ENCODE results near the gene ATF4.
"Not testable (repeated sequence)": the region's sequence is repeated elsewhere in the genome, so short reads cannot be mapped to it uniquely, and the experiment has no call there.

Gene ATF4

DNA sequence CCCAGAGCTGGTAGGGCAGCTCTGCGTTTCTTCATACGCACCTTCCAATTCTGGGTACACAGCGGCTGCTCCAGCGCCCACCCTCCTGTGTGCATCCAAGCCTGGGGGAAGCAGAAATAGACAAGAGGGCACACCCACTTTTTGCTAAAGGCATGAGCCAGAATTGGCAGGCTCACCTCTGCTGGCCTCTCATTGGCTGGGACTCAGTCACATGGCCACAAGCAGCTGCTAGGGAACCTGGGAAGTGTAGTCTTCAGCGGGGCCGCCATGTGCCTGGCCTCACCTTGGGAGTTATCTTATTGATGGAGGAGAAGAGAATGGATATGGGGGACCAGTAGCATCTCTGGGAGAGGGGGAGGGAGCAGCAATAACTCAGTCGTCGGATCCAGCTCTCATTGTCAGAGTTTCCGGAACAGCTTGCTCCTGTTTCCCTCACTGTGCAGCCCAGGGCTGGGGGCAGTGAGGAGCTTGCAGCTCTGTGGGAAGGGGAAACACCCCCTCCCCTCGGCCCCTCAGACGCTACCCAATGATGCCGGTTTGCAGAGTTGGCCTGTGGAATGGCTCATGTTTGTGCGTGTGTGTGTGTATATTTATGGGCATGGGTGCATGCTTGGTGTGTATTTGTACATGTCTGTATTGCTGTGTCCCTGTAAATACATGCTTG is 30.1 kb upstream of the ATF4 start:
- DNase-seq, result peak; percentile 81

DNA sequence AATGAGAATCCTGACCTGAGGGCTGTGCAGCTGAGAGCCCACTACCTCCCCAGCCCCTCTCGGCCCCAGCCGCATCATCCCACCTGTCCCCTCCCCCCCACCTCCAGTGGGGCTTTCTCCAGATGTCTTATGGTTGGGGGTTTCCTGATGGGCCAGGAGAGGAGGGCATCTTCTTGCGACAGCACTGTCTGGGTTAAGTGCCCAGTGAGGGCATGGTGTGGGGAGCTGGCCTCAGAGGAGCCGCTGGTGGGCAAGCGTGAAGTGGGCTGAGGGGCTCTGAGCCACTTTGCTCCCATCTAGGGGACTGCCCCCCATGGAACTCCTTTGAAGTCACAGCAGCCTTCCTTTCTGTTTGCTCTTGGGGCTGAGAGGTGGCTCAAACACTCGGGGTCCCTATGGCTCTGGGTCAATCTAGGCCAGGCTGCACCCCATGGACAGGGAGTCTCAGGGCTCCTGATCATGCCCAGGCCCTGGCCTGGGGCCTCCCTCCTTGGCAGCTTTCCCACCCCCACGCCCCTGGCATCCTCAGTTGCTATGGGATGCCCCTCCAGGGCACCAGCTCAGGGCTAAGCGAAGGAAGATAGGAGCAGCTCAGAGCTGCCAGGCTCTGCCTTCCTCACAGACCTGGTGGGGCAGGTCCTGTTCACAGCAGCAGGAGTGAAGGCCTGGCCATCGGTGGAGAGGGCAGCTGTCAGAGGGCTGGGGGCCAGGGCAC is 29.2 kb upstream of the ATF4 start:
- peak; percentile 23 for DNase-seq

DNA sequence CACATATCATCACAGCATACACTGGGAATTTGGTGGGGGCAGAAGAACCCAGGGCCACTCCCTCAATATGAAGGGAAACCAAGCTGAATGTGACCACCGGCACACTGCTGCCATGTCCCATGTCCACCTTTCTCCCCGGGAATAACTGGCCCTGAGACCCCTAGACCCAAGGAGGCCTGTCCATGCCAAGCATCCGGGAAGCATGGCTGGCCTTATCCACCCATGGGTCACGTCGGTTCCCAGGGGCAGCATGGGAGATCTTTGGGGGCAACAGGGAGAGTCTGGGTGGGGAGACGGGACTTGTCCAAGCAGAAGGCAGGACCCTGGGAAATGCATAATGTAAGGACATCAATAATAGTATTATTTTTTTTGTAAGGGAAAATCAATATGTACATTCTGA is 28.7 kb upstream of the ATF4 start:
- DNase-seq, result no peak

DNA sequence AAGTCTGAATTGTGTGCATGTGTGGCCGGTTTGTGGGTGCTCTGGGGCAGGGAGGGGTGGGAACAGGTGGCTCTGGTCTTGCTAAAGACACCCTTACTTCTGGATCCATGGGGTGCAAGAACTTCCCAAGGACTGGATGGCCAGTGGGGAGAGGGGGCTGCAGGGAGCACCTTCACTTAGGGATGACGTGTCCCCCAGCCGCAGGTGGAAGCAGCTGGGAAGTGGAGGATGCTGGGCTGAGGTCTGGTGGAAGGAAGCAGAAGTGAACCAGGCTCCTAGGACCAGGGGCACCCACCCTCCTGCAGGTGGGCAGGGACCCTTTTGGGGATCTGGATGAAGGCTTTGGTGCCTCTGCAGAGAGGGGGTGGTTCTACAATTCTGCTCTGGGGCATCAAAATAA is 28.2 kb upstream of the ATF4 start:
- DNase-seq, result no peak

DNA sequence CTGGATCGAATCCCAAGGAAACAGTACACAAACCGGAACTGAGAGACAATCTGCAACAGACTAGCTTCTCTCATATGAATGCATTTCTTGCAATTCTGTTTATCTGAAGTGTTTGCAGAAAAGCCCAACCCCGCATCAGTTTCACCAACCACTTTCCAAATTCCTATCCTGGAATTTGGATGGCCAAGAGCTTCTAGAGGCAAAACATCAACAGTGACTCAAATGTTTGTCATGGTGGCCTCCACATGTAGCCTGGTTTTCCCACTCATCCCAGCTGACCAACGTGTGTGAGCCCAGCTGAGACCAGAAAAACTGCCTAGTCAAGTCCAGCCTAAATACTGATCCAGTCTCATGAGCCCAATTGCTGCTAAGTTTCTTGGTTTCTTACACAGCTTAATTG is 26.6 kb upstream of the ATF4 start:
- no peak for DNase-seq

DNA sequence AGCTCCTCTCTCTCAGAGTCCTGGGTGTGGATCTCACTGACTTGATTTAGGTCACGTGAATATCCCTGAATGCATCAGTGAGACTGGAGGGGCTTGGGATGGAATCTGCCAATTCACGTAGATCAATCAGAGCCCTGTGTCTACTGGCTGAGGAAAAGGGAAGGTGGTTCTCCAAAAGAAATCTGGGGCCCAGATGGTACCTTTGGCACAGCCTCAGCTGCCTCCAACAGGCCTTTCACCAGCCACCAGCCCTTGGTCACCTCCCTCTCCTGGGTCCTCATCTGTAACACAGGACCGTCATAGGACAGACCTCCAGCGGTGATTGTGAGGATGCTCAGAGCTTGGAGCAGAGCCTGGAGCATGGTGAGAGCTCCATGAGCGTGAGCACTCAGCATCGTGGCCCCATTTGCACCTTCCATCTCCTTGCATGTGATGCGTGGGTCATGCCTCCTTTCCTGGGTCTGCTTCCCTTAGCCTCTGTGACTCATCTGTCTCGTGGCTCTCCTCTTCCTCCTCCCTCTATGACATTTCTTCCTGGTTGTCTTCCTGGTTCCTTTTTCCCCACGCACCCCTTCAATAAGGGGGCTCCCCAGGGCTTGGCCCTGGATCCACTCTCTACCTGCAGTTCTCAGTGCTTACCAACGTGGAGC is 25.8 kb upstream of the ATF4 start:
- DNase-seq, result no peak

DNA sequence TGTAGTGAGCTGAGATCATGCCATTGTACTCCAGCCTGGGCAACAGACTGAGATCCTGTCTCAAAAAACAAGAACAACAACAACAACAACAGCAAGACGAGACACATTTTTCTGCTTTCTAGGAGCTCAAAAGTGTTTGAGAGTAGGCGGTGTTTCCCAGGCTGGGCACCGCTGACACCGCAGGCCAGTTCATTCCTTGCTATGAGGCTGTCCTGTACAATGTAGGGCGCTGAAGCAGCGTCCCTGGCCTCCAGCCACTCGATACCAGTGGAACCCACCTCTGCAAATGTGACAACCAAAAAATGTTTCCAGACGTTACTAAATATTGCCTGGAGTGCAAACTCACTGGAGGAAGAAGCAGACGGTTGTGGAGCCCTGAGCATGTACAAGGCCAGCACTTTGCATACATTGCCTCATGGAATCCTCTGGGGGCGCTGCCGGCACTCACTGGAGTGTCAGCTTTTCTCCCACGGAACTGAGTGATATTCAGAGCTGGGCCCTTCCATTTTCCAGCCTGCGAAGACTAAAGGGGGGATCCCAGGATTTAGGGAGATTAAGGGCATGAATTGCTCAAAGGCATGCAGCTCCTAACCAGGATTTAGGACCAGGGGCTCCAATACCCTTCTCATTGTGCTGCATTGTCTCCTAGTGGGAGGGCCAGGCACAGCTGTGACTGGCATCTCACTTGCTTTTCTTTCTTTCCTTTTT is 24.1 kb upstream of the ATF4 start:
- peak; percentile 73 for DNase-seq

DNA sequence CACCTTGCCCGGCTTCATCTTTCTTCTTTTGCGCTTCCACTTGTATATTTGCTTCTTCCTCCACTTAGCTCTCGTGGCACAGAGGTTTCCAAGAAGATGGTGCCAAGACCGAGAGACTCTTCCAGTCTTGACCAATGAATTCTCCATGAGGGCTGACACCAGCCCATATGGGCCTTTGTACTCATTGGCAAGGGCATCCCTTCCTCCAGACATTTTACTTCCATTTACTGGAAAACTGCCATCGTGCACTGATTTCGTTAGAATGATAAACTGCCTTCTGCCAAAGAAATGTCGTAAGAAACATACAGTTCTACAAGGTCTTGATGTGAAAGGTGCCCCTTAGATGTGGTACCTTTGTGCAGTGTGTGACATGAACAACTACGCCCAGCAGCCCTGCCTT is 22.9 kb upstream of the ATF4 start:
- DNase-seq, result no peak

DNA sequence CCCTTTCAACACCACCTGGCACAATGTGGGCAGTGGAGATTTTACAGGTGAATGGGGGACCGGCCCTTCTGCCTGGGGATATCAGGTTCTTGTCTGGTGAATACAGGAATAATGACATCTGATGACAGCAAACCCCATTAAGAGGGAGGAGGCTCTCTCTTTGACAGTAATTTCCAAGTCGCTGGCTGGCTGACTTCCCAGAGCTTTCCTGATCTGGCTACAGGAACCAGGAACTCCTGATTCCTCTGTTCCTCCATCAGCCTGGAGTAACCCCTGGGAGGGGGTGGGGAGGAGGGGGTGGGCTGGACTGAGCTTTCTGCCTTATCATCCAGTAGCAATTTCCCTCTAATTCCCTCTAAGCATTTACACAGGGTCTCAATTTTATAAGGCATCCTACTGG is 22.0 kb upstream of the ATF4 start:
- no peak for DNase-seq

DNA sequence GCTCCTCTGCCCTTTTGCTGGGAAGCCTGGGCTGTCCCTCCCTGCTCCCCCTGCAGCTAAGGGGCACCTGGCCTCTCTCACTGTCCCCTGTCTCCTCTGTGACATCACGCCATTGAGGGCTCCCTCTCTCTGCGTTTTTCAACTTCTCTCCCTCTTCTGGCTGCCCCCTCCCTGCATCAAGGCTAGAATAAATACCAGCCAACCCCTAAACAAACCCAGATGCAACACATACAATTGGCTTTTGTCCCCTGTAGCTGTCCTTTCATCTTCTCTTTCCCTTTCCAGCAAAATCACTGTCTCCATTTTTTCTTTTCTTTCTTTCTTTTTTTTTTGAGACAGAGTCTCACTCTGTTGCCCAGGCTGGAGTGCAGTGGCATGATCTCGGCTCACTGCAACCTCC is 21.6 kb upstream of the ATF4 start:
- DNase-seq, result no peak

DNA sequence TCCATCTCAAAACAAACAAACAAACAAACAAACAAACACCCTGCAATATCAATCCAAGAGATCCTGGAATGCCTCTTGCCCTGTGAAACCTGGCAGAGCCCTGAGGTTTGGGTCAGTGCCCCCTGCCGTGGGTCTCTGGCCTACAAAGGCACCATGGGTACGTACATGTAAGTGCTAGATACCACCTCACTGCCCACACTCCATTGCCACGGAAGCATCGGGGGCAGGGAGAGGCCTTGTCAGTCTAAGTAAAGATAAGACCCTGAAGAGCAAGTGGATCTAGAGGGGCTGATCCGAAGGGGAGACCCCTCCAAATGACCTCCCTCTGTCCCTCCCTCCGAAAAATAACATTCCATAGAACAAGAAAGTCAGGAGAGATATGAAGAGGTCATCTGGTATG is 20.3 kb upstream of the ATF4 start:
- no peak for DNase-seq

DNA sequence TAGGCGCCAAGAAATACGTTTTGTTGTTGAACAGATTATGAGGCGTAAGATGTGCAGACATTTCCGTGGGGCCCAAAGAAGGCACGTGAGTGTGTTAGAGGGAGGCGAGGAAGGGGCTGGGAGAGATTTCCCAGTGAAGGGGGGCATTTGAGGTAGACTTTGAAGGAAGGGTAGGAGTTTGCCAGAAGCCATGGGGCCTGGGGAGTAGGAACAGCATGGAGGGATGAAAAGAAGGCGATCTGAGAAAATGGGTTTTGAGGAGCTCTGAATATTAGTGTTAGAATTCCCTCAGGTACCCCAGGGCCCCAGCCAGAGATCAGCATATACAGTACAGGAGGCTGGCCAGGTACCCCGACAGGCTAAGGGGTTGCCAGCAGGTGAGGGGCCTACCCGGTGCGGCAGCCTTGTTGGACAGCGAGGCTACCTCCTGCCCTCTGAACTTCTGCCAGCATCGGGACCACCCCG is 18.7 kb upstream of the ATF4 start:
- DNase-seq, result no peak

DNA sequence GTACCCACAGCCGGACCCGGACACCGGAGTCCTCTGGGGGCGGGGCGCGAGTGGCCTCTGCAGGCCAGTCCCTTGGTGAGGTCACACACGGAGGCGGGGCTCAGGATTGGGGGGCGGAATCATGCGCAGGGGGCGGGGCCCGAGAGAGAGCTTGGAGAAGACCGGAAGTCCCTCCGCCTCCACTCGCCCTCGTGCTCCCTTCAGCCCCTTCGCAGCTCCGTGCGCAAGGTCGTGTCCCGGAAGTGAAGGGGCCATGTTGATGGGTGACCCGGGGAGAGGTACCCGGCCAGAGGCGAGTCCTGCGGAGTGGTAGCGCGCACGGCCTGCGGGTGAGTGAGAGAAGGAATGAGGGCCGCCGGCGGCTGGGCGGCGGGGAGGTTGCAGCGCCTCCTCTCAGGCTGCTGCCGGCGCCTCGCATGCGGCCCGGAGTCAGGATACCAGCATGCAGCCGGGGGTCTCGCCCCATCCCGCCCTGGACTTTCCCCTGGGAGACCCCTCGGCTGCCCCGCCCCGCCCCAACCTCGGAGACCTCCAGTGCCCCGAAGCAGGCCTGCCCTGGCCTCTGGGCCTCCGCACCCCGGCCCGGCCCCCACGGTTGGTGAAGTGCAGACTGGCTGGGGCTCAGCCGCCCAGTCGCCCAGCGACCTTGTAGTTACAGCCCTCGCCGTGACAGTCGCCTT is 18.1 kb upstream of the ATF4 start, which contains the start of gene MIEF1:
Gene MIEF1, plus strand, starts transcription at position 182 of the 680 bp plus-strand sequence. CDS start 9,005 bp downstream, outside the sequence.
- DNase-seq, result peak; percentile 98

DNA sequence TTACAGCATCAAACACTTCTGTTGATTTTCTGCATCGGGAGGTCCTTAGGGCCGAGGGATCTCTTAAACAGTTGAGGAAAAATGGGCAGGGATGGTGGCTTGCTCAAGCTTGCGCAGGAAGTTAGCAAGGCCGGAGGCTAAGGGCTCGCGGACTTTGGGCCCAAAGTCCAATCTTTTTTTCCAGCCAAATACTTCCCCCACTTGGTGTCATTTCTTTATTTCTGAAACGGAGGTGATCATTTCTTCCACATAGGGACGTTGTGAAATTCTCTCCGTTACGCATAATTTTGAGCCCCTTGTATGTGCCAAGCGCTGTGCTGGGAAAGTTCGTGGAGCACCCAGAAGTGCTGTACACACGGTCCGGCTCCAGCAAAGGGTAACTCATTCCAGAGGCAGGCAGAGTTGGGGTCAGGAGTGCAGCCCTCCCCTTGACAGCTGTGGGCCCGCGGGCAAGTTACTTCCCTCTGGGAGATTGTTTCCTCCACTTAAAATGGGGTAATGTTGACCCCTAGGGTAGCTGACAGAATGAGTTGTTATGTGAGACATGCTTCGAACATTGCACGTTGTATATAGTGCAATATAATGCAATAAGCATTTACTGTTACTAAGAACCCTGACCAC is 17.5 kb upstream of the ATF4 start:
- DNase-seq, result no peak

DNA sequence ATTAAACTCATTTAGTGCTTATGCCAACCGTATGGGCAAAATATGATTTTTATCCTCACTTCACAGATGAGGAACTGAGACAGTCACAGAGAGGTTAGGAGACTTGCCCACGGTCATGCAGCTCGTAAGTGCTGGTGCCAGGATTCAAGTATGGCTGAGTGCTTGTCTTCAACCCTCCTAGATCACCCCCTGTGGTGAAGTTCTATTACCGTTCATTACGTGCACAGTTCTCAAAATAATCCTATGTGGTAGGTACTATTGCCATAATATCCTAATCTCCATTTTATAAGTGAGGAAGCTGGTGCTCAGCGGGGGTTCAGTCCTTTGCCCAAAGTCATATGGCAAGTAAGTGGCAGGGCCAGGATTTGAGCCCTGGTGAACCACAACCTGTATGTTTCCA is 16.7 kb upstream of the ATF4 start:
- no peak for DNase-seq

DNA sequence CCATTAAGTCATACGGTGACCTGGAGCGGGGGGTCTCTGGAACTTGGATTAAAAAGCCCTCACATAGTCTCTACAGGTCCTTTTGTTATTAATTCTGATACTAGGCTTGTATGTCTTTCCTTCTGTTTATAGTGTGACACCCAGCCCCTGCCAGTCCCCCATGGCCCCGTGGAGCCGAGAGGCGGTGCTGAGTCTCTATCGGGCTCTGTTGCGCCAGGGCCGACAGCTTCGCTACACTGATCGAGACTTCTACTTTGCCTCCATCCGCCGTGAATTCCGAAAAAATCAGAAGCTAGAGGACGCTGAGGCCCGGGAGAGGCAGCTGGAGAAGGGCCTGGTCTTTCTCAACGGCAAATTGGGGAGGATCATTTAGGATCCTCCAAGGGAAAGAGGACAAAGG is 16.3 kb upstream of the ATF4 start:
- no peak for DNase-seq

DNA sequence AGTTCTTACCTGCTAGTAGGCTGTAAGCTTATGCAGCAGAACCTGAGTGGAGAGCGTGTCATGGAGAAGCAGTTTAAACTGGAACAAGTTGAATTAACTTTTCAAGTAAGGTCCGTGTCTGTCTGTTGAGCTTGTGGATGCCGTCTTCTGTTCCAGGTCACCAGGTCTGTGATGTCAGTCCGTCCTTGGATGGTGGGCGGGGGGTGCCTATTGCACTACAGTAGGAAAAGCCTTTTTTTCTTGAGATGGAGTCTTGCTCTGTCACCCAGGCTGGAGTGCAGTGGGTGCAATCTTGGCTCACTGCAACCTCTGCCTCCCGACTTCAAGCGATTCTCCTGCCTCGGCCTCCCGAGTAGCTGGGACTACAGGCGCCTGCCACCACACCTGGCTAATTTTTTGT is 13.3 kb upstream of the ATF4 start:
- not testable (repeated sequence) for DNase-seq

DNA sequence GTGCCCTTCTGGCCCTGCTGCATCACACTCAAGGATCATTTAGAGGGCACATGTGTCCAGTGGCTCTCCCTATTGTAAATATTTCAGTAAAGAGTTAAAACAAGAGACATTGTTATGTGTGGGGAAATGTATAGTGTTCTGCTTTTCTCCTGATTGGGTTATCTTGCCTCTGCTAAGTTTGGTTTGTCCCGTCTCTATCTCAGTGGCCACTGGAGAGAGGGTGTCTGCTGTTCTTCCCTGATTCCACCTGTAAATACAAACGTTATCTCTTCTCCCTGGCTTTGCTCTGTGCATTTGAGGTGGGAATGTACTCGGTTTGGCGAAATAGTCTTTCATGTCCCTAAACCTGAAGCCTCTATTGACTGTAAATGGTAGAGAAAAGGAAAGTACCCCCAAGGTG is 12.0 kb upstream of the ATF4 start:
- DNase-seq, result no peak

DNA sequence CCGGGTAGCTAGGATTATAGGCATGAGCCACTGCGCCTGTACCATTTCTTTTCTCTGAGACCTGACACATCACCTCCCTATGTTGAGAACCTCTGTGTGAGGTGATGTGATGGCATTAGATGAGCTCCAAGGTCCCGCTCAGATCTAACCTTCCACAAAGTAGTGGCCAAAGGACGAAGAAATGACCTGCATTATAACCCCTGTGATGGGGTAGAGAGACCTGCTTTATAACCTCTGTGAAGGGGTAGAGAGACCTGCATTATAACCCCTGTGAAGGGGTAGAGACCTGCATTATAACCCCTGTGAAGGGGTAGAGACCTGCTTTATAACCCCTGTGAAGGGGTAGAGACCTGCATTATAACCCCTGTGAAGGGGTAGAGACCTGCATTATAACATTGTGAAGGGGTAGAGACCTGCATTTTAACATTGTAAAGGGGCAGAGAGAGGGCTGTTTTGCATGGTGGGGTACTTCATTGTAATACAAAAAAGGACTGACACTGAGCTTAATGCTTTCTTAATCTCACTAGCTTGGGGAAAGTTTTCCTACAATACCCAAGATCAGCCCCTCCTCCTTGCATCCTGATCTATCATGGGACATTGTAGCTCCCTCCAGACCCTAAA is 9.7 kb upstream of the ATF4 start:
- no peak for DNase-seq

DNA sequence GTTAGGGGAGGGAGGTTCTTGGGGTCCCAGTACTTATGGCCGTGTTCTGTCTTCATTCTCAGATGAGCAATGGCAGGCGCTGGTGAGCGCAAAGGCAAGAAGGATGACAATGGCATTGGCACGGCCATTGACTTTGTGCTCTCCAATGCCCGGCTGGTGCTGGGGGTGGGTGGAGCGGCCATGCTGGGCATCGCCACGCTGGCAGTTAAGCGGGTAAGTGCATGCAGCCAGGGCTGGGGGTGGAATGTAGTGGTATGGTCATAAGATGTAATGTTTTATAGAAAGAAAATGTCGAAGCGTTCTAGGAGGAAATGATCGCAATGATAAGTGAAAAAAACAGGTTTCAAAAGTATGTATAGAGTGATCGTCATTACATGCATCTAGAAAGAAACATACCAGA is 9.1 kb upstream of the ATF4 start:
- no peak for DNase-seq

DNA sequence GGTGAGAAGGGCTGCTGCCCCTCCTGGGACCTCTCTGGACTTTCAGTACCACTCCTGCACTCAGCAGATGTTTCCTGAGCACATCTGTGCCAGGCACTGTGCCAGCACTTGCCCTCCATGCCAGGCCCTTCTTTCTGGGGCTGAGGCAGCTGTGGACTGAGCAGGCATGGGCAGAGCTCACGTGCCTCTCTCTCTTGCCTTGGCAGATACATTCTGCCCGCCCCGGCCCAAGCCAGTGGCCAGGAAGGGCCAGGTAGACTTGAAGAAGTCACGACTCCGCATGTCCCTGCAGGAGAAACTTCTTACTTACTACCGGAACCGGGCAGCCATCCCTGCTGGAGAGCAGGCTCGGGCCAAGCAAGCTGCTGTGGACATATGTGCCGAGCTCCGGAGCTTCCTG is 8.3 kb upstream of the ATF4 start:
- DNase-seq, result no peak

DNA sequence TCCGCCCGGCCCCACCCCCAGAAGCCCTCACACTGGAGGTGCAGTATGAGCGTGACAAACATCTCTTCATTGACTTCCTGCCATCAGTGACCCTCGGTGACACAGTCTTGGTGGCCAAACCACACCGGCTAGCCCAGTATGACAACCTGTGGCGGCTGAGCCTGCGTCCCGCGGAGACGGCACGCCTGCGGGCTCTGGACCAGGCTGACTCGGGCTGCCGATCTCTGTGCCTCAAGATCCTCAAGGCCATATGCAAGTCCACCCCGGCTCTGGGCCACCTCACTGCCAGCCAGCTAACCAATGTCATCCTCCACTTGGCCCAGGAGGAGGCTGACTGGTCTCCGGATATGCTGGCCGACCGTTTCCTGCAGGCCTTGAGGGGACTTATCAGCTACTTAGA is 6.6 kb upstream of the ATF4 start:
- no peak for DNase-seq
